ENCODE data around the gene POLR1D.

The POLR1D gene

GRCh38 chr13:27595055-27595811 lies 26.5 kb upstream of the POLR1D start:
- no peaks in the 10 kb centered on the region for H3K4me1 ChIP-seq (ENCODE audit: control insufficient read depth in 1 of 2, insufficient read depth in 2 of 2, low read length in 2 of 2)

GRCh38 chr13:27599096-27599495 lies 22.6 kb upstream of the POLR1D start:
- H3K36me3 ChIP-seq (ENCODE audit: control insufficient read depth in 1 of 2, insufficient read depth in 2 of 2, low read length in 2 of 2): no peaks in the 10 kb centered on the region
- no peak overlapping the region for H3K27ac ChIP-seq (ENCODE audit: low read length)
- no peaks in the 10 kb centered on the region for H3K4me1 ChIP-seq (ENCODE audit: control insufficient read depth in 1 of 2, insufficient read depth in 2 of 2, low read length in 2 of 2)

More at GRCh38 chr13:27595055-27595811, 26.5 kb upstream of the POLR1D start:
- H3K27me3 ChIP-seq (ENCODE audit: low read depth, low read length): no peaks in the 10 kb centered on the region
- H3K9me3 ChIP-seq (ENCODE audit: control insufficient read depth in 1 of 2, low read length in 2 of 2): no peaks in the 10 kb centered on the region
- no peaks in the 10 kb centered on the region for H3K36me3 ChIP-seq (ENCODE audit: control insufficient read depth in 1 of 2, insufficient read depth in 2 of 2, low read length in 2 of 2)
- H3K4me3 ChIP-seq (ENCODE audit: low read depth in 1 of 2, low read length in 2 of 2): no peak overlapping the region
- H3K27ac ChIP-seq (ENCODE audit: low read length): no peak overlapping the region

GRCh38 chr13:27599845-27600553 lies 21.7 kb upstream of the POLR1D start:
- Histone ChIP-seq H3K27me3 (ENCODE audit: low read depth, low read length) (no peaks in the 10 kb centered on the region), H3K4me1 (ENCODE audit: control insufficient read depth in 1 of 2, insufficient read depth in 2 of 2, low read length in 2 of 2) (no peaks in the 10 kb centered on the region), H3K36me3 (ENCODE audit: control insufficient read depth in 1 of 2, insufficient read depth in 2 of 2, low read length in 2 of 2) (no peaks in the 10 kb centered on the region), H3K9me3 (ENCODE audit: control insufficient read depth in 1 of 2, low read length in 2 of 2) (no peaks in the 10 kb centered on the region), H3K27ac (ENCODE audit: low read length) (no peak overlapping the region), H3K4me3 (ENCODE audit: low read depth in 1 of 2, low read length in 2 of 2) (no peak overlapping the region)

More at GRCh38 chr13:27599096-27599495, 22.6 kb upstream of the POLR1D start:
- Histone ChIP-seq H3K27me3 (ENCODE audit: low read depth, low read length) (no peaks in the 10 kb centered on the region), H3K9me3 (ENCODE audit: control insufficient read depth in 1 of 2, low read length in 2 of 2) (no peaks in the 10 kb centered on the region), H3K4me3 (ENCODE audit: low read depth in 1 of 2, low read length in 2 of 2) (no peak overlapping the region)

- H3K27ac ChIP-seq (ENCODE audit: low read length): no peak overlapping the region
- no peaks in the 10 kb centered on the region for H3K27me3 ChIP-seq (ENCODE audit: low read depth, low read length)
Measured at GRCh38 chr13:27600711-27601110, 21.0 kb upstream of the POLR1D start.

GRCh38 chr13:27601208-27601607 lies 20.5 kb upstream of the POLR1D start:
- Histone ChIP-seq H3K27me3 (ENCODE audit: low read depth, low read length) (no peaks in the 10 kb centered on the region), H3K4me1 (ENCODE audit: control insufficient read depth in 1 of 2, insufficient read depth in 2 of 2, low read length in 2 of 2) (no peaks in the 10 kb centered on the region), H3K4me3 (ENCODE audit: low read depth in 1 of 2, low read length in 2 of 2) (no peak overlapping the region), H3K9me3 (ENCODE audit: control insufficient read depth in 1 of 2, low read length in 2 of 2) (no peaks in the 10 kb centered on the region), H3K27ac (ENCODE audit: low read length) (no peak overlapping the region), H3K36me3 (ENCODE audit: control insufficient read depth in 1 of 2, insufficient read depth in 2 of 2, low read length in 2 of 2) (no peaks in the 10 kb centered on the region)

More at GRCh38 chr13:27600711-27601110, 21.0 kb upstream of the POLR1D start:
- Histone ChIP-seq H3K4me3 (ENCODE audit: low read depth in 1 of 2, low read length in 2 of 2) (no peak overlapping the region), H3K4me1 (ENCODE audit: control insufficient read depth in 1 of 2, insufficient read depth in 2 of 2, low read length in 2 of 2) (no peaks in the 10 kb centered on the region), H3K9me3 (ENCODE audit: control insufficient read depth in 1 of 2, low read length in 2 of 2) (no peaks in the 10 kb centered on the region), H3K36me3 (ENCODE audit: control insufficient read depth in 1 of 2, insufficient read depth in 2 of 2, low read length in 2 of 2) (no peaks in the 10 kb centered on the region)

- peaks cover 0 to 5% of the 10 kb centered on the region in 2 donors for H3K4me1 ChIP-seq (ENCODE audit: control insufficient read depth in 1 of 2, insufficient read depth in 2 of 2, low read length in 2 of 2)
- no peaks in the 10 kb centered on the region for H3K9me3 ChIP-seq (ENCODE audit: control insufficient read depth in 1 of 2, low read length in 2 of 2)
- no peak overlapping the region for H3K27ac ChIP-seq (ENCODE audit: low read length)
- H3K27me3 ChIP-seq (ENCODE audit: low read depth, low read length): no peaks in the 10 kb centered on the region
- H3K36me3 ChIP-seq (ENCODE audit: control insufficient read depth in 1 of 2, insufficient read depth in 2 of 2, low read length in 2 of 2): no peaks in the 10 kb centered on the region
- no peak overlapping the region for H3K4me3 ChIP-seq (ENCODE audit: low read depth in 1 of 2, low read length in 2 of 2)
Measured at GRCh38 chr13:27601803-27602202, 19.9 kb upstream of the POLR1D start.

GRCh38 chr13:27605099-27605498 lies 16.6 kb upstream of the POLR1D start:
- H3K9me3 ChIP-seq (ENCODE audit: control insufficient read depth in 1 of 2, low read length in 2 of 2): no peaks in the 10 kb centered on the region
- H3K36me3 ChIP-seq (ENCODE audit: control insufficient read depth in 1 of 2, insufficient read depth in 2 of 2, low read length in 2 of 2): no peaks in the 10 kb centered on the region
- H3K4me1 ChIP-seq (ENCODE audit: control insufficient read depth in 1 of 2, insufficient read depth in 2 of 2, low read length in 2 of 2): peaks cover 3 to 12% of the 10 kb centered on the region in 2 donors
- no peaks in the 10 kb centered on the region for H3K27me3 ChIP-seq (ENCODE audit: low read depth, low read length)
- no peak overlapping the region for H3K4me3 ChIP-seq (ENCODE audit: low read depth in 1 of 2, low read length in 2 of 2)
- peak overlapping the region; percentile 22 for H3K27ac ChIP-seq (ENCODE audit: low read length)

- H3K9me3 ChIP-seq (ENCODE audit: control insufficient read depth in 1 of 2, low read length in 2 of 2): no peaks in the 10 kb centered on the region
- peaks cover 4 to 12% of the 10 kb centered on the region in 2 donors for H3K4me1 ChIP-seq (ENCODE audit: control insufficient read depth in 1 of 2, insufficient read depth in 2 of 2, low read length in 2 of 2)
- H3K27me3 ChIP-seq (ENCODE audit: low read depth, low read length): no peaks in the 10 kb centered on the region
- no peak overlapping the region for H3K4me3 ChIP-seq (ENCODE audit: low read depth in 1 of 2, low read length in 2 of 2)
- no peaks in the 10 kb centered on the region for H3K36me3 ChIP-seq (ENCODE audit: control insufficient read depth in 1 of 2, insufficient read depth in 2 of 2, low read length in 2 of 2)
- peak overlapping the region; percentile 22 for H3K27ac ChIP-seq (ENCODE audit: low read length)
Measured at GRCh38 chr13:27605610-27606200, 16.0 kb upstream of the POLR1D start.

GRCh38 chr13:27607125-27607524 lies 14.6 kb upstream of the POLR1D start:
- H3K4me3 ChIP-seq (ENCODE audit: low read depth in 1 of 2, low read length in 2 of 2): no peak overlapping the region
- H3K27ac ChIP-seq (ENCODE audit: low read length): no peak overlapping the region
- H3K36me3 ChIP-seq (ENCODE audit: control insufficient read depth in 1 of 2, insufficient read depth in 2 of 2, low read length in 2 of 2): no peaks in the 10 kb centered on the region
- H3K27me3 ChIP-seq (ENCODE audit: low read depth, low read length): no peaks in the 10 kb centered on the region
- H3K4me1 ChIP-seq (ENCODE audit: control insufficient read depth in 1 of 2, insufficient read depth in 2 of 2, low read length in 2 of 2): peaks cover 4 to 12% of the 10 kb centered on the region in 2 donors
- H3K9me3 ChIP-seq (ENCODE audit: control insufficient read depth in 1 of 2, low read length in 2 of 2): no peaks in the 10 kb centered on the region

GRCh38 chr13:27613628-27614027 lies 8.1 kb upstream of the POLR1D start:
- Histone ChIP-seq H3K9me3 (ENCODE audit: control insufficient read depth in 1 of 2, low read length in 2 of 2) (no peaks in the 10 kb centered on the region), H3K4me1 (ENCODE audit: control insufficient read depth in 1 of 2, insufficient read depth in 2 of 2, low read length in 2 of 2) (peaks cover 0 to 6% of the 10 kb centered on the region in 2 donors), H3K27ac (ENCODE audit: low read length) (no peak overlapping the region), H3K36me3 (ENCODE audit: control insufficient read depth in 1 of 2, insufficient read depth in 2 of 2, low read length in 2 of 2) (no peaks in the 10 kb centered on the region), H3K4me3 (ENCODE audit: low read depth in 1 of 2, low read length in 2 of 2) (no peak overlapping the region), H3K27me3 (ENCODE audit: low read depth, low read length) (no peaks in the 10 kb centered on the region)

GRCh38 chr13:27617881-27618321 lies 3.8 kb upstream of the POLR1D start:
- Histone ChIP-seq H3K27me3 (ENCODE audit: low read depth, low read length) (no peaks in the 10 kb centered on the region), H3K36me3 (ENCODE audit: control insufficient read depth in 1 of 2, insufficient read depth in 2 of 2, low read length in 2 of 2) (peaks cover 0 to under 1% of the 10 kb centered on the region in 2 donors), H3K4me1 (ENCODE audit: control insufficient read depth in 1 of 2, insufficient read depth in 2 of 2, low read length in 2 of 2) (peaks cover under 1 to 18% of the 10 kb centered on the region in 2 donors), H3K9me3 (ENCODE audit: control insufficient read depth in 1 of 2, low read length in 2 of 2) (no peaks in the 10 kb centered on the region), H3K27ac (ENCODE audit: low read length) (no peak overlapping the region), H3K4me3 (ENCODE audit: low read depth in 1 of 2, low read length in 2 of 2) (peak overlapping the region in 1 of 2 donors; percentile 81)
